LNCaP clone FGC (cell line): Measurements from ENCODE around the gene GABRG3.

ENCODE experiments used
- DNase-seq: peaks from one replicate; pipeline ENCODE4 v3.0.0-alpha.2; 2011; ENCODE audit warnings: low read depth
- H3K4me3 ChIP-seq: 2 replicates; pipeline ENCODE4 v1.5.1; 2011; ENCODE audit warnings: mild to moderate bottlenecking, low read depth, low read length, control low read depth
- TF ChIP-seq, protein P1 (sequence below): IDR thresholded peaks from 2 replicates; pipeline ENCODE4 v1.5.1; 2012; ENCODE audit warnings: mild to moderate bottlenecking; ENCODE audit not compliant: control insufficient read depth, insufficient read depth; ENCODE audit errors: extremely low read depth

Gene GABRG3

DNA sequence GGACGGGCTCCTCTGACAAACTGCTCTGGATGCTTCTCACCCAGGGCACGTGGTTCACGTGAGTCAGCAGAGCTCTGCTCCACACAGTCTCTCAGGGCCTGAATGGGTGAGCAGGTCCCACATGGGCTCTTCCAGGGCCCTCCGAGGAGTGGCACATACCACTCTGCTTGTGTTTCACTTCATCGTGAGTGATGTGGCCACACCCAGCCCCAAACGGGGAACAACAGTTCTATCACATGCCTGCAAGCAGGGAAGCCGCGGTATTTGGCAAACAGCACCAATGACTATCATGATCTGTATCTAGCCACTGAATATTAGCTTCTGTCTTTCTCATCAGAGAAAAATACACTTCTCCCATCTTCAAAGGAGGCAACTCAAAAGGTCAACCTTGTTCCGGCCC, 352.8 kb downstream of the GABRG3 start:
- H3K4me3 ChIP-seq = no peak overlapping the region
- TF ChIP-seq, protein P1, sequence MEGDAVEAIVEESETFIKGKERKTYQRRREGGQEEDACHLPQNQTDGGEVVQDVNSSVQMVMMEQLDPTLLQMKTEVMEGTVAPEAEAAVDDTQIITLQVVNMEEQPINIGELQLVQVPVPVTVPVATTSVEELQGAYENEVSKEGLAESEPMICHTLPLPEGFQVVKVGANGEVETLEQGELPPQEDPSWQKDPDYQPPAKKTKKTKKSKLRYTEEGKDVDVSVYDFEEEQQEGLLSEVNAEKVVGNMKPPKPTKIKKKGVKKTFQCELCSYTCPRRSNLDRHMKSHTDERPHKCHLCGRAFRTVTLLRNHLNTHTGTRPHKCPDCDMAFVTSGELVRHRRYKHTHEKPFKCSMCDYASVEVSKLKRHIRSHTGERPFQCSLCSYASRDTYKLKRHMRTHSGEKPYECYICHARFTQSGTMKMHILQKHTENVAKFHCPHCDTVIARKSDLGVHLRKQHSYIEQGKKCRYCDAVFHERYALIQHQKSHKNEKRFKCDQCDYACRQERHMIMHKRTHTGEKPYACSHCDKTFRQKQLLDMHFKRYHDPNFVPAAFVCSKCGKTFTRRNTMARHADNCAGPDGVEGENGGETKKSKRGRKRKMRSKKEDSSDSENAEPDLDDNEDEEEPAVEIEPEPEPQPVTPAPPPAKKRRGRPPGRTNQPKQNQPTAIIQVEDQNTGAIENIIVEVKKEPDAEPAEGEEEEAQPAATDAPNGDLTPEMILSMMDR = no peak
- no peak for DNase-seq

DNA sequence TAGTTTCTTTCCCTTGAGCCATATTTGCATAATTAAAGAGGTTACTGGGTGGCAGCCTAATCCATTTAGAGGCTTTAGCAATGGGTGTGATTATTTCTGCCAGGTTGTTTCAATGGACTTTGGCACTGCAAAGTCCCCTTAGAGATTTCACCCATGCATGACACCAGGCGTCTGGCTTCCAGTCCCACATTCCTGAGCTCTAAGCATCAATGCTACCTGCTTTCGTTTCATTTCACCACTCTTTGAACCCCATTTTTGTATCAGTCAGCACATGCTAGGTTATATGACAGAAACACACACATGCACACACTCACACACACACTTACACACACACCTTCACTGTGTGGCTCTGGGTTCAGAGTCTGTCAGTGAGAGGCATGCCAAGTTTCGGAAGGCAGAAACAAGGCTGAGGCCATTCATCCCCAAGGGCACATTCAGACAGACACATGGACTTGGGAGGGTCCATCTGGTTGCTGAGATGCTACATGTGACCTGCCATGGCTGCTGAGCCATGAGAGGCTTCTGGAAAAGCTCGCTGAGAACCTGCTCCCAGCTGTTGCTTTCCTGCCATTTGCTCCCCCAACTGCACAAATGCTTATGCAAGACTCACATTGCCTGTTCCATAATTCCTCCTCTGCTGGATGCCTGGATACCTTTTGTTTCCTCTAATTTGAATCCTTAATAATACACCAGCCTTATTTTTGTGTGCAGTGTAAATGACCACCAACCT, 354.1 kb downstream of the GABRG3 start:
- DNase-seq = no peak
- H3K4me3 ChIP-seq = no peak overlapping the region
- TF ChIP-seq, protein P1 = no peak

DNA sequence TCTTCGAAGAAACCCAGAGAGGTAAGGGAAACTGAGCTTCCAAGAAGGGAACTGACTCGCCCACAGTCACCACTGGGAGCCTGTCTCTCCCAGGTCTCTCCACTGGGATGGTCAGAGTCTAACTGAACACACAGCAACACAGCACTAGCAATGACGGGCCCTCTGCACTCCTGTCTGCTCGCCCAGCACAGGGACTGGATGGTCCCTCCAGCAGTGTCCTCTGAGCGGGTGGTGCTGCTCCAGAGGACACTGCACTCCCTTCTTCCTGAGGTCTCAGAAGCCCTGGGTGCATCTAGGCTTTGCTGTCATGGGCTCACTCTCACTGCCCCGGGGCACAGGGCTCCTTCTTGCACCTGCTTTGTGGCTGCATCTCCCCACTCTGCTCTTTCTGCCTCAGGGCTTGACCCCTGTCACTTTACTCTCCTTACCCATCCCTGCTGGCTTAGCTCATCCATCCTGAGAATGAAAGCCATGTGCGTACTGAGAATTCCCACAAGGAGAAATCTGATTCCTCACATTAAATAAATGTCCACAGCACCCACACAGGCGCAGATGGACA, 356.6 kb downstream of the GABRG3 start:
- TF ChIP-seq, protein P1 = no peak
- DNase-seq = no peak
- no peak overlapping the region for H3K4me3 ChIP-seq

DNA sequence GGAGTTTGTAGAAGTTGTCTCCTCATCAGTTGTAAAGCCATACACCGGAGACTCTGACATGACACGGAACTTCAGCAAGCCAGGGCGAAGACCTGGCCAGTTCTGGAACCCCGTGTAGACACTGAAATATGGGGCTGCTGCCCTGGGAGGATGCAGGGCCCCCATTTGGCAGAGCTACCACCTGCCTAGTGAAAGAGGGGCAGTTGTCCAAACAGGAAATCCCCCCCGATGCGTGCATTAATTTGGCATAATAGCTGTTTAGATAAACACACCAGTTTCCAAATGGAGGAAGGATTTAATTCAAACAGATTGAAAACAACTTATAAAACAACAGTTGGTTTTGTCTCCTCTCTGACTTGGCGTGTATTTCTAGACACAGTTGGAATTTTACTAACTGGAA, 357.2 kb downstream of the GABRG3 start:
- H3K4me3 ChIP-seq = no peak overlapping the region
- TF ChIP-seq, protein P1 = no peak
- no peak for DNase-seq

DNA sequence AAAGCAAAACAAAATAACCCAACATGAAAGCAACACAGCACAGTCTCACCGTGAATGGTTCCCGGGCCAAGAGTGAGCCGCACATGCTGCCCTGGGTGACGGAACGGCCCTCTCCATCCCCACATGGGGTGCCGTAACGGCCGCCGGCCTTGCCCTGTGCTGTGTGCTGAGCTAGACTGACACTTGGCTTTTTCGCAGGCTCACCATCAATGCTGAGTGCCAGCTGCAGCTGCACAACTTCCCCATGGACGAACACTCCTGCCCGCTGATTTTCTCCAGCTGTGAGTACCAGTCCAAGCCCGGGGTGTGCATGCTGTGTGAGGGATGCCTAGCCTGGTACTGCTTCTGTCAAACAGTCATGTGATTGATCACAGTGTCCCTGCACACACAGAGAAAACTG, 357.6 kb downstream of the GABRG3 start:
- DNase-seq = no peak
- H3K4me3 ChIP-seq = no peak overlapping the region
- TF ChIP-seq, protein P1 = no peak

DNA sequence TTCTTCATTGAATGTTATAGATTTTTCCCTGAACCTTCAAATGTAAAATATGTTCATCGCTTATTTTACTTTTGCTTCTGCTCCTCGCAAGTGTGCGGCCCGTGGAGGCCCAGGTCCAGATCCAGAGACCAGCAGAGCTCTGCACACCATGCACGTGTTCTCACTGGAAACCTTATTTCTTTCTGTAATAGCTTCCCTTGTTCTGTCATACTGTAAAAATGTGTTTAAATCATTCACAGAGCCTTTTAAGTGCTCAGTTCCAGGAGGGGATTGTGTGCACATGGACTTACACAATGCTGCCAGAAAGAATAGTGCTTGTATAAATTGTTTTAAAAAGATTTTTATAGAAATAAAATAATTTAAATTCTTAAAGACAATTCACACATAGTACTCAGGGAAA, 359.3 kb downstream of the GABRG3 start:
- no peak overlapping the region for H3K4me3 ChIP-seq
- TF ChIP-seq, protein P1 = no peak
- DNase-seq = no peak

DNA sequence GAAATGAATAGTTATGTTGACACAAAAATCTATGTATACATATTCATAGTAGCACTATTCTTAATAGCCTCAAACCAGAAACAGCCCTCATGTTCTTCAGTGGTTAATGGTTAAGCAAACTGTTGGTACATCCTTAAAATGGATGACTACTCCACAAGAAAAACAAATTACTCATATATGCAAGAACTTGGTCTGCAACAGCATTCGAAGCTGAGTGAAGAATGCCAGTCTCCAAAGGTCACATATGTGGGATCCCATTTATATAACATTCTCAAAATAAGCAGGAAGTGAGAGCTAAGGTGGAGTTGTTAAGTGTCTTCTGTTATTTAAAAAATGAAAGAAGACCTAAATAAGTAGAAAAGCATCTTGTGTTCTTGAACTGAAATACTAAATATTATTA, 365.7 kb downstream of the GABRG3 start:
- DNase-seq = no peak
- H3K4me3 ChIP-seq = no peak overlapping the region
- TF ChIP-seq, protein P1 = no peak
